Fibroblast of skin of back (primary cell): Measurements from ENCODE around the gene PNMT.
"Not testable (repeated sequence)": the region's sequence is repeated elsewhere in the genome, so short reads cannot be mapped to it uniquely, and the experiment has no call there.

Experiments used
- DNase-seq: peaks from one replicate; pipeline ENCODE4 v3.0.0-alpha.2; 2013

PNMT gene

GRCh38 chr17:39711071-39711470 is 42.8 kb downstream of the PNMT start:
- DNase-seq, result not testable (repeated sequence)

DNA sequence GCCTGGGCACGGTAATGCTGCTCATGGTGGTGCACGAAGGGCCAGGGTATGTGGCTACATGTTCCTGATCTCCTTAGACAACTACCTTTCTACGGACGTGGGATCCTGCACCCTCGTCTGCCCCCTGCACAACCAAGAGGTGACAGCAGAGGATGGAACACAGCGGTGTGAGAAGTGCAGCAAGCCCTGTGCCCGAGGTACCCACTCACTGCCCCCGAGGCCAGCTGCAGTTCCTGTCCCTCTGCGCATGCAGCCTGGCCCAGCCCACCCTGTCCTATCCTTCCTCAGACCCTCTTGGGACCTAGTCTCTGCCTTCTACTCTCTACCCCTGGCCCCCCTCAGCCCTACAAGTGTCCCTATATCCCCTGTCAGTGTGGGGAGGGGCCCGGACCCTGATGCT is 43.6 kb downstream of the PNMT start:
- DNase-seq, result no peak

DNA sequence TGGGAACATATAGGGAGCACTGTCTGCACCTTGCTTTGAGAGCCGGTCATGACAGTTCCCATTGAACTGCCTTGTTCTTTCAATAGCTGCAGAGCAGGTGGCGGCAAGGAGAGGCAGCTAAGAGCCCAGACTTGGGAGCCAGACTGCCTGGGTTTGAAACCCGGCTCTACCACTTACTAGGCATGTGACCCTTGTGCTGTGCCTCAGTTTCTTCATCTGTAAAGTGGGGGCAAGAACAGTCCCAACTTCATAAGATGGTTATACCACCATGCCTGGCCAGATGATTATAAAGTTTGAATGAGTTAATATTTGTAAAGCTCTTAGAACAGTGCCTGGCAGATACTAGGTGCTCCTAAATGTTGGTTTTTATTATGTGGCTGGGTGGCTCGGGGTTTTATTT is 46.0 kb downstream of the PNMT start:
- no peak for DNase-seq

- no peak for DNase-seq
These were observed 47.3 kb downstream of the PNMT start for GRCh38 chr17:39715375-39716072.

- DNase-seq, result no peak
These were observed 48.0 kb downstream of the PNMT start for GRCh38 chr17:39716073-39716818.

DNA sequence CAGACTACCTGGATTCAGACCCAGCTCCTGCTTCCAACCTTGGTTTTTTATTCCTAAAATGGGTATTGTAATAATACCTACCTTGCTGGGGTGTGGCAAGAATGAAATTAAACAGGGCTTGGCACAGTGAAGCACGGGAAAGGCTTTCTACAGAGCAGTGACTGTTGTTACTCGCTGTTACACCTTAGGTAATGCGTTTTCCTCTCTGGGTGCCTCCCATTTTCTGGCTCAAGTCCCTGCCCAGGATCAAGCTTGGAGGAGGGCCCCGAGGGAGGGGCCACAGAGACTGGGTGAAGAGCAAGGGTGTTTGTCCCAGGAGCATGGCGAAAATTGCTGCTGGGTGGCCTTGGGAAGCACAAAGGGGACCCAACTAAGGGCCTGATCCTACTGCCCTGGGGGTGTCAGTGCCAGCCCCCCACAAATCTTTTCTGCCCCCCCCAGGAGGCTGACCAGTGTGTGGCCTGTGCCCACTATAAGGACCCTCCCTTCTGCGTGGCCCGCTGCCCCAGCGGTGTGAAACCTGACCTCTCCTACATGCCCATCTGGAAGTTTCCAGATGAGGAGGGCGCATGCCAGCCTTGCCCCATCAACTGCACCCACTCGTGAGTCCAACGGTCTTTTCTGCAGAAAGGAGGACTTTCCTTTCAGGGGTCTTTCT is 48.8 kb downstream of the PNMT start:
- no peak for DNase-seq

DNA sequence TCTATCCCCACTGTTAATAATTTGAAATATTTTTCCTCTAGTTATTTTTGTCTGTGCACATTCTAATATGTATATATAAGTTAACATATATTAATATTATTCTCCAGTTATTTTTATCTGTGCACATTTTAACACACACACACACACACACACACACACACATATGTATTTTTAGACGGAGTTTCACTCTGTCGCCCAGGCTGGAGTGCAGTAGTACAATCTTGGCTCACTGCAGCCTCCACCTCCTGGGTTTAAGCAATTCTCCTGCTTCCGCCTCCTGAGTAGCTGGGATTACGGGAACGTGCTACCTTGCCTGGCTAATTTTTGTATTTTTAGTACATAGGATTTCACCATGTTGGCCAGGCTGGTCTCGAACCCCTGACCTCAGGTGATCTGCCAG is 49.4 kb downstream of the PNMT start:
- no peak for DNase-seq

- no peak for DNase-seq
These were observed 51.5 kb downstream of the PNMT start for GRCh38 chr17:39719563-39720355.
